K562 (cell line): ENCODE results near the gene UBL7. TPM values are rescaled to one million over a fixed set of nuclear protein-coding genes. Genes with fewer than 3 reads are reported as not detected.

ENCODE experiments used
- DNMT1 ChIP-seq: fragments of 450-650 bp; IDR thresholded peaks from 2 replicates; pipeline ENCODE4 v1.6.1; 2016; ENCODE audit warnings: antibody characterized with exemption, mild to moderate bottlenecking
- HDAC1 ChIP-seq, 2 experiments: fragments of 450-650 bp; IDR thresholded peaks; 2 replicates each; pipeline ENCODE4 v1.6.1; 2016 to 2017; ENCODE audit warnings: inconsistent platforms in 1 of 2, mild to moderate bottlenecking in 1 of 2, moderate library complexity in 1 of 2
- MAZ ChIP-seq, 2 experiments: fragments of 450-650 bp in 1 of 2; sonication (generic) in 1 of 2; formaldehyde crosslinking; IDR thresholded peaks in 1 of 2; conservative IDR thresholded peaks in 1 of 2; 2 replicates each; pipeline versions ENCODE4 v1.4.0 to v1.5.0; 2020; ENCODE audit warnings: mild to moderate bottlenecking in 1 of 2, missing genetic modification reagents in 1 of 2
- PHF21A ChIP-seq: fragments of 450-650 bp; IDR thresholded peaks from 2 replicates; pipeline ENCODE4 v1.6.1; 2017; ENCODE audit warnings: low read depth, borderline replicate concordance
- RCOR1 ChIP-seq, 2 experiments: IDR thresholded peaks; 2 replicates each; pipeline ENCODE4 v1.6.1; 2012; ENCODE audit warnings: low read depth in 2 of 2, low read length in 2 of 2, borderline replicate concordance in 1 of 2, improper control_type of control experiment in 1 of 2
- SMAD4 ChIP-seq: fragments of 250-450 bp; sonication (Bioruptor Pico); conservative IDR thresholded peaks from 2 replicates; pipeline ENCODE4 v1.8.0; 2021; ENCODE audit warnings: inconsistent platforms, mild to moderate bottlenecking, moderate library complexity
- U2AF2 ChIP-seq: fragments of 200-400 bp; formaldehyde crosslinking; optimal IDR thresholded peaks from 2 replicates; pipeline ENCODE3; 2017; ENCODE audit warnings: low read depth, mild to moderate bottlenecking, low read length
- ZNF239 ChIP-seq: fragments of 250-450 bp; sonication (Bioruptor Pico); IDR thresholded peaks from 2 replicates; pipeline ENCODE4 v1.4.0; 2020; ENCODE audit warnings: mild to moderate bottlenecking
- polyA plus RNA-seq, 8 experiments: library from polyadenylated mRNA; depleted of rRNA in 4 of 8; stranded (reverse) in 5 of 8; unstranded in 3 of 8; fragments of >200 nt; fragmentation: Nextera tagmentation in 2 of 8; fragmentation: Illumina TruSeq in 1 of 8; extraction: Ambion mirVana in 2 of 8; extraction: Trizol in 1 of 8; gene quantifications; 2 replicates each; pipeline versions ENCODE4 v1.2.1 to v1.2.3, GENCODE V29; 2011 to 2014; ENCODE audit warnings: inconsistent platforms in 1 of 8, missing spikeins in 1 of 8
- total RNA-seq, 7 experiments: library from RNA; depleted of rRNA in 6 of 7; stranded (reverse); fragments of >200 nt in 6 of 7; fragmentation: Illumina TruSeq in 2 of 7; extraction: Trizol in 2 of 7; gene quantifications; 2 replicates each; pipeline versions ENCODE4 v1.2.1 to v1.2.3, GENCODE V29; 2011 to 2021; ENCODE audit warnings: low replicate concordance in 1 of 7
- TF ChIP-seq, protein P1 (sequence below), 3 experiments: fragments of 200-800 bp in 1 of 3; fragments of 250-450 bp in 1 of 3; fragments of 450-650 bp in 1 of 3; sonication (Bioruptor Pico) in 1 of 3; sonication (Bioruptor generic) in 1 of 3; formaldehyde crosslinking in 1 of 3; IDR thresholded peaks; 2 replicates each; pipeline versions ENCODE4 v1.6.1 to v1.8.0; 2016 to 2022; ENCODE audit warnings: mild to moderate bottlenecking in 2 of 3, missing genetic modification characterization in 2 of 3, missing compliant biosample characterization in 1 of 3, moderate library complexity in 1 of 3
- TF ChIP-seq, protein P2 (sequence below): sonication (generic); formaldehyde crosslinking; IDR thresholded peaks from 2 replicates; pipeline ENCODE4 v1.8.1; 2022; ENCODE audit warnings: missing genetic modification reagents
- TF ChIP-seq, protein P3 (sequence below), 3 experiments: IDR thresholded peaks in 2 of 3; conservative IDR thresholded peaks in 1 of 3; 2 replicates each; pipeline ENCODE4 v1.5.1; 2011 to 2012; ENCODE audit warnings: low read length in 3 of 3, mild to moderate bottlenecking in 3 of 3, control low read depth in 2 of 3, improper control_type of control experiment in 1 of 3, inconsistent platforms in 1 of 3, low read depth in 1 of 3, mixed read lengths in 1 of 3, moderate library complexity in 1 of 3; ENCODE audit not compliant: insufficient read depth in 2 of 3

Gene UBL7
- total and polyA plus RNA-seq, 9 of the 15 experiments (the other 6 are each of a cell fraction or from before 2014, with no cell fraction given), result 19.2 to 63.4 (median 44.9) TPM

DNA sequence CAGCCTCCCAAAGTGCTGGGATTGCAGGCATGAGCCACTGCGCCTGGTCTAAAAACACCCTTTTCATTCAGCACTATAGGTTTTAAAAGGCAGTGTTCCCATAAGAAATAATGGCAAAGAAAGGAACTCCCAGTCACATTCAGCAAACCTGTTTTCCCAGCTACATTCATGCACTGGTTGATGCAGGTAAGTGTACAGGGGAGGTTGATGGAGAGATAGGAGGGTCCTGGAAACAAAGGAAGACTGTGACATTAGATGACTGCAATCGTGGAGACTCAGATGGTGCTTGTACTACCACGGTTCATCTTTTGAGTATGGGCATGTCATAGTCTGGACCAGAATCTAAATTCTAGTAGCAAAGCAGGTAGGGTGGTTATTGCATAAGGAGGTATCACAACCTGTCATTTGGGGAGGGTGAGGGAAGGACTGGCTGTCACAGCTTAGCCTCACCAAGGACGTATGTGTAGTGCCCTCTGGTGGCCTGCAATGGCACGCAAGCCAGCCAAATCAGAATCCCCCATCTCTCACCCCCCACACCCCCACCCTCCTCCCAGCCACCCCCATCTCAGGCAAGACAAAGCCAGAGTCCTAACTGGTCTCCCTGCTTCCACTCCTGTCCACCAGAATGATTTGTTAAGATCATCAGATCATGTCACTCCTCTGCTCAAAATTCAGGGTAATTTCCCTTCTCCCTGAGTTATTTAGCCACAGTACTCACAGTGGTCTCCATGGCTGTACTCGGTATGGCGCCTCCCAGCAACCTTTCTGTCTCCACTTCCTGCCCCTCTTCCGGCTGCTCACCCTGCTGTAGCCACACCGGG, 28.8 kb upstream of the UBL7 start (continued):
- TF ChIP-seq, protein P1, sequence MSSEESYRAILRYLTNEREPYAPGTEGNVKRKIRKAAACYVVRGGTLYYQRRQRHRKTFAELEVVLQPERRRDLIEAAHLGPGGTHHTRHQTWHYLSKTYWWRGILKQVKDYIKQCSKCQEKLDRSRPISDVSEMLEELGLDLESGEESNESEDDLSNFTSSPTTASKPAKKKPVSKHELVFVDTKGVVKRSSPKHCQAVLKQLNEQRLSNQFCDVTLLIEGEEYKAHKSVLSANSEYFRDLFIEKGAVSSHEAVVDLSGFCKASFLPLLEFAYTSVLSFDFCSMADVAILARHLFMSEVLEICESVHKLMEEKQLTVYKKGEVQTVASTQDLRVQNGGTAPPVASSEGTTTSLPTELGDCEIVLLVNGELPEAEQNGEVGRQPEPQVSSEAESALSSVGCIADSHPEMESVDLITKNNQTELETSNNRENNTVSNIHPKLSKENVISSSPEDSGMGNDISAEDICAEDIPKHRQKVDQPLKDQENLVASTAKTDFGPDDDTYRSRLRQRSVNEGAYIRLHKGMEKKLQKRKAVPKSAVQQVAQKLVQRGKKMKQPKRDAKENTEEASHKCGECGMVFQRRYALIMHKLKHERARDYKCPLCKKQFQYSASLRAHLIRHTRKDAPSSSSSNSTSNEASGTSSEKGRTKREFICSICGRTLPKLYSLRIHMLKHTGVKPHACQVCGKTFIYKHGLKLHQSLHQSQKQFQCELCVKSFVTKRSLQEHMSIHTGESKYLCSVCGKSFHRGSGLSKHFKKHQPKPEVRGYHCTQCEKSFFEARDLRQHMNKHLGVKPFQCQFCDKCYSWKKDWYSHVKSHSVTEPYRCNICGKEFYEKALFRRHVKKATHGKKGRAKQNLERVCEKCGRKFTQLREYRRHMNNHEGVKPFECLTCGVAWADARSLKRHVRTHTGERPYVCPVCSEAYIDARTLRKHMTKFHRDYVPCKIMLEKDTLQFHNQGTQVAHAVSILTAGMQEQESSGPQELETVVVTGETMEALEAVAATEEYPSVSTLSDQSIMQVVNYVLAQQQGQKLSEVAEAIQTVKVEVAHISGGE (CRISPR knock-in tag; IDR thresholded peaks at IDR 0.05), result no peak
- 0 out of 2 replicates have a peak, but pooled peaks have one; percentile 47 for TF ChIP-seq PHF21A
- 0 out of 4 replicates have a peak, but pooled peaks of 1 of the 2 experiments have one; percentile 23 for TF ChIP-seq MAZ (CRISPR knock-in tag; conservative IDR thresholded peaks at IDR 0.05 in 1 of 2, IDR thresholded peaks at IDR 0.05 in 1 of 2)
- TF ChIP-seq, protein P2, sequence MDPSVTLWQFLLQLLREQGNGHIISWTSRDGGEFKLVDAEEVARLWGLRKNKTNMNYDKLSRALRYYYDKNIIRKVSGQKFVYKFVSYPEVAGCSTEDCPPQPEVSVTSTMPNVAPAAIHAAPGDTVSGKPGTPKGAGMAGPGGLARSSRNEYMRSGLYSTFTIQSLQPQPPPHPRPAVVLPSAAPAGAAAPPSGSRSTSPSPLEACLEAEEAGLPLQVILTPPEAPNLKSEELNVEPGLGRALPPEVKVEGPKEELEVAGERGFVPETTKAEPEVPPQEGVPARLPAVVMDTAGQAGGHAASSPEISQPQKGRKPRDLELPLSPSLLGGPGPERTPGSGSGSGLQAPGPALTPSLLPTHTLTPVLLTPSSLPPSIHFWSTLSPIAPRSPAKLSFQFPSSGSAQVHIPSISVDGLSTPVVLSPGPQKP (CRISPR knock-in tag), result no peak
- no peak for TF ChIP-seq ZNF239 (CRISPR knock-in tag)
- TF ChIP-seq SMAD4 (CRISPR knock-in tag), result no peak
- TF ChIP-seq DNMT1, result no peak
- no peak for TF ChIP-seq U2AF2
- TF ChIP-seq RCOR1 (IDR thresholded peaks at IDR 0.05; ENCODE audit: borderline replicate concordance in 1 of 2, low read depth in 2 of 2, low read length in 2 of 2), result 0 out of 4 replicates have a peak, but pooled peaks of 1 of the 2 experiments have one; percentile 25
- TF ChIP-seq, protein P3, sequence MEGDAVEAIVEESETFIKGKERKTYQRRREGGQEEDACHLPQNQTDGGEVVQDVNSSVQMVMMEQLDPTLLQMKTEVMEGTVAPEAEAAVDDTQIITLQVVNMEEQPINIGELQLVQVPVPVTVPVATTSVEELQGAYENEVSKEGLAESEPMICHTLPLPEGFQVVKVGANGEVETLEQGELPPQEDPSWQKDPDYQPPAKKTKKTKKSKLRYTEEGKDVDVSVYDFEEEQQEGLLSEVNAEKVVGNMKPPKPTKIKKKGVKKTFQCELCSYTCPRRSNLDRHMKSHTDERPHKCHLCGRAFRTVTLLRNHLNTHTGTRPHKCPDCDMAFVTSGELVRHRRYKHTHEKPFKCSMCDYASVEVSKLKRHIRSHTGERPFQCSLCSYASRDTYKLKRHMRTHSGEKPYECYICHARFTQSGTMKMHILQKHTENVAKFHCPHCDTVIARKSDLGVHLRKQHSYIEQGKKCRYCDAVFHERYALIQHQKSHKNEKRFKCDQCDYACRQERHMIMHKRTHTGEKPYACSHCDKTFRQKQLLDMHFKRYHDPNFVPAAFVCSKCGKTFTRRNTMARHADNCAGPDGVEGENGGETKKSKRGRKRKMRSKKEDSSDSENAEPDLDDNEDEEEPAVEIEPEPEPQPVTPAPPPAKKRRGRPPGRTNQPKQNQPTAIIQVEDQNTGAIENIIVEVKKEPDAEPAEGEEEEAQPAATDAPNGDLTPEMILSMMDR (IDR thresholded peaks at IDR 0.05 in 2 of 3, conservative IDR thresholded peaks at IDR 0.05 in 1 of 3; ENCODE audit: insufficient read depth in 2 of 3, low read depth in 1 of 3, low read length in 3 of 3), result peak; percentile 64 to 73 (median 68)
- TF ChIP-seq HDAC1 (IDR thresholded peaks at IDR 0.05), result 0 out of 4 replicates have a peak, but pooled peaks of 1 of the 2 experiments have one; percentile 11
